DOHH2 (cell line): Measurements from ENCODE around the gene TBCD.

ENCODE experiments used
- H3F3A ChIP-seq: fragments of 200-600 bp; sonication (generic), shearing (Covaris generic); 2 replicates; pipeline ENCODE4 v1.6.0; 2016; ENCODE audit warnings: antibody characterized with exemption, mild to moderate bottlenecking; ENCODE audit not compliant: control insufficient read depth, insufficient read depth
- H3K27ac ChIP-seq: fragments of 200-600 bp; sonication (generic); 2 replicates; pipeline ENCODE4 v1.5.1; 2014; ENCODE audit warnings: low read depth, mild to moderate bottlenecking, low read length, moderate library complexity
- H3K27me3 ChIP-seq: fragments of 200-600 bp; sonication (generic); 2 replicates; pipeline ENCODE4 v1.6.1; 2014; ENCODE audit warnings: mild to moderate bottlenecking, low read length, mixed read lengths; ENCODE audit not compliant: control insufficient read depth
- H3K36me3 ChIP-seq: fragments of 200-600 bp; sonication (generic); 2 replicates; pipeline ENCODE4 v1.6.1; 2014; ENCODE audit warnings: mild to moderate bottlenecking, low read length, moderate library complexity, mixed read lengths; ENCODE audit not compliant: control insufficient read depth
- H3K4me1 ChIP-seq: fragments of 200-600 bp; sonication (generic); 2 replicates; pipeline ENCODE4 v1.6.1; 2014; ENCODE audit warnings: mild to moderate bottlenecking, low read length, mixed read lengths; ENCODE audit not compliant: control insufficient read depth
- H3K4me2 ChIP-seq: fragments of 200-600 bp; sonication (generic); 2 replicates; pipeline ENCODE4 v1.6.0; 2014; ENCODE audit warnings: mild to moderate bottlenecking, low read length, moderate library complexity
- H3K4me3 ChIP-seq: fragments of 200-600 bp; sonication (generic); 2 replicates; pipeline ENCODE4 v1.5.1; 2014; ENCODE audit warnings: mild to moderate bottlenecking, low read length, mixed read lengths
- H3K79me2 ChIP-seq: fragments of 200-600 bp; sonication (generic); 2 replicates; pipeline ENCODE4 v1.6.1; 2014; ENCODE audit warnings: mild to moderate bottlenecking, low read length, mixed read lengths; ENCODE audit not compliant: control insufficient read depth
- H3K9me2 ChIP-seq: fragments of 200-600 bp; sonication (generic); replicated peaks from 2 replicates; pipeline ENCODE4 v1.6.1; 2014; ENCODE audit warnings: mild to moderate bottlenecking, low read length, mixed read lengths; ENCODE audit not compliant: control insufficient read depth
- H3K9me3 ChIP-seq: fragments of 200-600 bp; sonication (generic); 2 replicates; pipeline ENCODE4 v1.6.1; 2014; ENCODE audit warnings: antibody characterized with exemption, low read length, mixed read lengths; ENCODE audit not compliant: control insufficient read depth, insufficient read depth
- H4K20me1 ChIP-seq: fragments of 200-600 bp; sonication (generic); 2 replicates; pipeline ENCODE4 v1.6.0; 2014; ENCODE audit warnings: low read depth, mild to moderate bottlenecking, antibody characterized with exemption, low read length, moderate library complexity; ENCODE audit not compliant: control insufficient read depth, insufficient read depth
- CTCF ChIP-seq: fragments of 200-600 bp; sonication (generic); IDR thresholded peaks from one replicate; pipeline ENCODE4 v1.5.1; 2014; ENCODE audit warnings: antibody characterized with exemption, mild to moderate bottlenecking, low read depth, low read length; ENCODE audit not compliant: poor library complexity, severe bottlenecking
- EZH2phosphoT487 ChIP-seq: fragments of 200-600 bp; sonication (generic); IDR thresholded peaks from 2 replicates; pipeline ENCODE4 v1.6.1; 2017; ENCODE audit warnings: borderline replicate concordance, mild to moderate bottlenecking, antibody characterized with exemption, low read length, moderate library complexity, mixed read lengths

Gene TBCD

GRCh38 chr17:82890339-82890730 is 138.5 kb downstream of the TBCD start:
- Histone ChIP-seq H3K36me3 (peaks cover 9% of the 10 kb centered on the region), H3F3A (peaks cover 4% of the 10 kb centered on the region; the same call in 1 of the 2 replicates), H4K20me1 (no peaks in the 10 kb centered on the region), H3K27me3 (no peaks in the 10 kb centered on the region), H3K9me3 (no peaks in the 10 kb centered on the region), H3K9me2 (no peaks in the 10 kb centered on the region), H3K27ac (no peak overlapping the region), H3K4me2 (no peak overlapping the region), H3K4me3 (no peak overlapping the region), H3K4me1 (peaks cover 22% of the 10 kb centered on the region), H3K79me2 (no peaks in the 10 kb centered on the region)
- TF ChIP-seq CTCF, result no peak
- no peak for TF ChIP-seq EZH2phosphoT487

GRCh38 chr17:82890926-82891678 is 139.2 kb downstream of the TBCD start:
- no peaks in the 10 kb centered on the region for H3K79me2 ChIP-seq
- H3K36me3 ChIP-seq, result peaks cover 5% of the 10 kb centered on the region
- H3K4me2 ChIP-seq, result no peak overlapping the region
- H3K27me3 ChIP-seq, result no peaks in the 10 kb centered on the region
- H3K4me1 ChIP-seq, result peaks cover 14% of the 10 kb centered on the region
- TF ChIP-seq CTCF, result no peak
- no peaks in the 10 kb centered on the region for H3K9me3 ChIP-seq
- no peaks in the 10 kb centered on the region for H3K9me2 ChIP-seq
- H3F3A ChIP-seq, result 0 out of 2 replicates have a peak, but pooled peaks cover under 1% of the 10 kb centered on the region
- no peak overlapping the region for H3K27ac ChIP-seq
- no peak overlapping the region for H3K4me3 ChIP-seq
- H4K20me1 ChIP-seq, result no peaks in the 10 kb centered on the region

GRCh38 chr17:82891911-82892310 is 140.0 kb downstream of the TBCD start:
- H3K4me1 ChIP-seq, result peaks cover 12% of the 10 kb centered on the region
- TF ChIP-seq CTCF, result no peak
- H3F3A ChIP-seq, result no peaks in the 10 kb centered on the region
- H3K36me3 ChIP-seq, result peaks cover 3% of the 10 kb centered on the region
- H3K4me3 ChIP-seq, result no peak overlapping the region
- H3K79me2 ChIP-seq, result no peaks in the 10 kb centered on the region
- H3K27me3 ChIP-seq, result no peaks in the 10 kb centered on the region
- H3K9me3 ChIP-seq, result no peaks in the 10 kb centered on the region
- no peaks in the 10 kb centered on the region for H4K20me1 ChIP-seq
- H3K4me2 ChIP-seq, result no peak overlapping the region
- H3K9me2 ChIP-seq, result no peaks in the 10 kb centered on the region
- no peak overlapping the region for H3K27ac ChIP-seq
